ENCODE data around the gene APOBEC3B. TPM values are rescaled to one million over a fixed set of nuclear protein-coding genes. Genes with fewer than 3 reads are reported as not detected.
"Not testable (repeated sequence)": the region's sequence is repeated elsewhere in the genome, so short reads cannot be mapped to it uniquely, and the experiment has no call there.

Gene APOBEC3B
- total RNA-seq, 1 donor from 2014 or later: 15.2 TPM

GRCh38 chr22:39010946-39011345 is 28.8 kb downstream of the APOBEC3B start:
- Histone ChIP-seq H3K36me3 (ENCODE audit: control insufficient read depth, insufficient read depth, low read length) (no peaks in the 10 kb centered on the region), H3K4me3 (ENCODE audit: low read depth, low read length) (no peak overlapping the region), H3K27me3 (ENCODE audit: control insufficient read depth, insufficient read depth, low read length) (no peaks in the 10 kb centered on the region)
- TF ChIP-seq, protein P1, sequence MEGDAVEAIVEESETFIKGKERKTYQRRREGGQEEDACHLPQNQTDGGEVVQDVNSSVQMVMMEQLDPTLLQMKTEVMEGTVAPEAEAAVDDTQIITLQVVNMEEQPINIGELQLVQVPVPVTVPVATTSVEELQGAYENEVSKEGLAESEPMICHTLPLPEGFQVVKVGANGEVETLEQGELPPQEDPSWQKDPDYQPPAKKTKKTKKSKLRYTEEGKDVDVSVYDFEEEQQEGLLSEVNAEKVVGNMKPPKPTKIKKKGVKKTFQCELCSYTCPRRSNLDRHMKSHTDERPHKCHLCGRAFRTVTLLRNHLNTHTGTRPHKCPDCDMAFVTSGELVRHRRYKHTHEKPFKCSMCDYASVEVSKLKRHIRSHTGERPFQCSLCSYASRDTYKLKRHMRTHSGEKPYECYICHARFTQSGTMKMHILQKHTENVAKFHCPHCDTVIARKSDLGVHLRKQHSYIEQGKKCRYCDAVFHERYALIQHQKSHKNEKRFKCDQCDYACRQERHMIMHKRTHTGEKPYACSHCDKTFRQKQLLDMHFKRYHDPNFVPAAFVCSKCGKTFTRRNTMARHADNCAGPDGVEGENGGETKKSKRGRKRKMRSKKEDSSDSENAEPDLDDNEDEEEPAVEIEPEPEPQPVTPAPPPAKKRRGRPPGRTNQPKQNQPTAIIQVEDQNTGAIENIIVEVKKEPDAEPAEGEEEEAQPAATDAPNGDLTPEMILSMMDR (IDR thresholded peaks at IDR 0.05; ENCODE audit: insufficient read depth, low read length, poor library complexity, severe bottlenecking): no peak
- no peak for DNase-seq (ENCODE audit: low read depth)

GRCh38 chr22:39012533-39013511 is 30.7 kb downstream of the APOBEC3B start:
- Histone ChIP-seq H3K27me3 (ENCODE audit: control insufficient read depth, insufficient read depth, low read length) (no peaks in the 10 kb centered on the region), H3K4me3 (ENCODE audit: low read depth, low read length) (no peak overlapping the region), H3K36me3 (ENCODE audit: control insufficient read depth, insufficient read depth, low read length) (no peaks in the 10 kb centered on the region)
- TF ChIP-seq, protein P1 (IDR thresholded peaks at IDR 0.05; ENCODE audit: insufficient read depth, low read length, poor library complexity, severe bottlenecking): no peak
- DNase-seq (ENCODE audit: low read depth): peak; percentile 5

- not testable (repeated sequence) for H3K36me3 ChIP-seq (ENCODE audit: control insufficient read depth, insufficient read depth, low read length); H3K4me3 ChIP-seq (ENCODE audit: low read depth, low read length); DNase-seq (ENCODE audit: low read depth); H3K27me3 ChIP-seq (ENCODE audit: control insufficient read depth, insufficient read depth, low read length)
These were observed 31.4 kb downstream of the APOBEC3B start for GRCh38 chr22:39013561-39013941.

- TF ChIP-seq, protein P1 (IDR thresholded peaks at IDR 0.05; ENCODE audit: insufficient read depth, low read length, poor library complexity, severe bottlenecking): peak; percentile 13
- DNase-seq (ENCODE audit: low read depth): peak; percentile 66
- no peaks in the 10 kb centered on the region for H3K36me3 ChIP-seq (ENCODE audit: control insufficient read depth, insufficient read depth, low read length)
These were observed 32.0 kb downstream of the APOBEC3B start, which contains the start of gene APOBEC3C for GRCh38 chr22:39013942-39014722. Gene APOBEC3C, plus strand, starts transcription at chr22:39014257. Its CDS starts 106 bp downstream, at chr22:39014363.

DNA sequence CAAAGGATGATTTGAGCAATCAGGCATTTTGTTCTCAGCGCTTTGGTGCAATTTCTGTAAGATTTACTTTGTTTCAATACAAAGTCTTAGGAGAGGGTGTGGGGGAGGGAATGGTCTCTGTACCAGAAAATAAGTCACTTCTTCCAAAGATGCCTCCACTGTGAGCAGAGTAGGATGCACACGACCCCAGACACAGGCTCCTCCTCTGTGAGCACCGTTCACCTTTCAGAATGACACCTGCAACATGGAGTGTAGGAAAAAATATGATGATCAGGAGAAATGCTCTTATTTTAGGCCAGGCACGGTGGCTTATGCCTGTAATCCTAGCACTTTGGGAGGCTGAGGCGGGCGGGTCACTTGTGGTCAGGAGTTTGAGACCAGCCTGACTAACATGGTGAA is 32.6 kb downstream of the APOBEC3B start:
- peak overlapping the region; percentile 57 for H3K4me3 ChIP-seq (ENCODE audit: low read depth, low read length)
- not testable (repeated sequence) for H3K27me3 ChIP-seq (ENCODE audit: control insufficient read depth, insufficient read depth, low read length); DNase-seq (ENCODE audit: low read depth); H3K36me3 ChIP-seq (ENCODE audit: control insufficient read depth, insufficient read depth, low read length)

More at GRCh38 chr22:39013942-39014722, 32.0 kb downstream of the APOBEC3B start, which contains the start of gene APOBEC3C:
- Histone ChIP-seq H3K4me3 (ENCODE audit: low read depth, low read length) (peak within 1 kb of the TSS; percentile 57), H3K27me3 (ENCODE audit: control insufficient read depth, insufficient read depth, low read length) (no peaks in the 10 kb centered on the region)

DNA sequence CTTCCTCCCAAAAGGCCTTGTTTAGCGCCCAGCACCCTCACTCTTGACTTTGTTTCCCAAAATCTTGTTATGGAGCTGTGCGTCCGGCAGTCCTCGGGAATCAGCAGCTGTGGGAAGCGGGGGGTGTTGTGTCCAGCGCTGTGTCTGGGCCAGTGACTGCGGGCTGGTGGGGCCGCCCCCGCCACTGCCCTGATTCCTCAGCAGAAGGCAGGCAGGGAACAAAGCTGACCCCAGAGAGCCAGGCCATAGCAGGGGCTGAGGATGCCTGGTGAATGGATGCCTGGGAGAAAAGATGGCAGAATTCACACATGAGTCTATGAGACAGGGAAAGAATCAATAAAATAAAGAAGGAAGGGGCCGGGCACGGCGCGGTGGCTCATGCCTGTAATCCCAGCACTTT is 34.4 kb downstream of the APOBEC3B start:
- Histone ChIP-seq H3K27me3 (ENCODE audit: control insufficient read depth, insufficient read depth, low read length) (no peaks in the 10 kb centered on the region), H3K36me3 (ENCODE audit: control insufficient read depth, insufficient read depth, low read length) (no peaks in the 10 kb centered on the region), H3K4me3 (ENCODE audit: low read depth, low read length) (no peak overlapping the region)
- no peak for DNase-seq (ENCODE audit: low read depth)
- TF ChIP-seq, protein P1 (IDR thresholded peaks at IDR 0.05; ENCODE audit: insufficient read depth, low read length, poor library complexity, severe bottlenecking): no peak

Data from kidney epithelial cell (primary cell).